Prostate gland (tissue), 2 donors: Measurements from ENCODE around the gene OR10A2. TPM values are rescaled to one million over a fixed set of nuclear protein-coding genes. Genes with fewer than 3 reads are reported as not detected.

Experiments
- DNase-seq: peaks from one replicate; pipeline ENCODE4 v3.0.0-alpha.2; 2019; ENCODE audit warnings: low spot score
- H3K27ac ChIP-seq, 2 donors: fragments of 200-600 bp; sonication (generic); 2 replicates each; pipeline ENCODE4 v1.5.1; 2017 to 2019
- H3K27me3 ChIP-seq: fragments of 200-600 bp; sonication (generic); replicated peaks from 2 replicates; pipeline ENCODE4 v1.5.1; 2019; ENCODE audit not compliant: insufficient read depth
- H3K36me3 ChIP-seq, 2 donors: fragments of 200-600 bp; sonication (generic); 1 replicate in 1 of 2; 2 replicates in 1 of 2; pipeline versions ENCODE4 v1.5.1 to v1.8.1; 2017 to 2019
- H3K4me1 ChIP-seq: fragments of 200-600 bp; sonication (generic); replicated peaks from 2 replicates; pipeline ENCODE4 v1.5.1; 2019
- H3K4me3 ChIP-seq, 2 donors: fragments of 200-600 bp; sonication (generic); 2 replicates each; pipeline ENCODE4 v1.5.1; 2017 to 2019
- H3K9me3 ChIP-seq: fragments of 200-600 bp; sonication (generic); 2 replicates; pipeline ENCODE4 v1.5.1; 2017
- CTCF ChIP-seq, 4 experiments: fragments of 200-600 bp in 2 of 4; fragments of 450-650 bp in 2 of 4; sonication (generic) in 2 of 4; IDR thresholded peaks; 1 replicate in 3 of 4; 2 replicates in 1 of 4; pipeline ENCODE4 v1.5.1; 2016 to 2019; ENCODE audit warnings: antibody characterized with exemption in 4 of 4, mild to moderate bottlenecking in 2 of 4, moderate library complexity in 2 of 4
- POLR2A ChIP-seq: fragments of 450-650 bp; IDR thresholded peaks from one replicate; pipeline ENCODE4 v1.6.1; 2016; ENCODE audit warnings: antibody characterized with exemption, mild to moderate bottlenecking
- POLR2AphosphoS5 ChIP-seq: sonication (generic); formaldehyde crosslinking; IDR thresholded peaks from one replicate; pipeline ENCODE4 v1.6.1; 2017; ENCODE audit warnings: antibody characterized with exemption
- whole genome bisulfite sequencing: methylation state at CpG from one replicate; pipeline ENCODE4 v1.1.5; 2018; 5-methylcytosine and 5-hydroxymethylcytosine counted together
- intact Hi-C: fragments of 100-400 bp; cut with DNase I; formaldehyde crosslinking; loops from one replicate; pipeline ENCODE4 v1.14.2; 2022
- total RNA-seq, 2 donors: library from RNA; depleted of rRNA; stranded (reverse); fragments of >200 nt; gene quantifications; one replicate each; pipeline ENCODE4 v1.1.0, GENCODE V29; 2016

The OR10A2 gene
- total RNA-seq, 2 donors from 2014 or later = not detected

- 28% methylated on average over 1 of the region's 1 CpG for WGBS
- DNase-seq = no peak
- H3K4me3 ChIP-seq = no peak overlapping the region
- no peaks in the 10 kb centered on the region for H3K36me3 ChIP-seq
- no peaks in the 10 kb centered on the region for H3K27me3 ChIP-seq
- no peak overlapping the region for H3K27ac ChIP-seq
- intact Hi-C loops = no loop called here
- TF ChIP-seq POLR2AphosphoS5 (no peak), CTCF (IDR thresholded peaks at IDR 0.05) (no peak), POLR2A (no peak)
- H3K4me1 ChIP-seq = no peaks in the 10 kb centered on the region
- H3K9me3 ChIP-seq = no peaks in the 10 kb centered on the region
Measured at GRCh38 chr11:6855971-6856541, 6.8 kb upstream of the OR10A2 start.

- no peak for DNase-seq
- Histone ChIP-seq H3K27me3 (no peaks in the 10 kb centered on the region), H3K36me3 (no peaks in the 10 kb centered on the region), H3K4me1 (no peaks in the 10 kb centered on the region), H3K9me3 (no peaks in the 10 kb centered on the region), H3K27ac (no peak overlapping the region), H3K4me3 (no peak overlapping the region)
- no peak for TF ChIP-seq CTCF (IDR thresholded peaks at IDR 0.05)
- no peak for TF ChIP-seq POLR2AphosphoS5
- TF ChIP-seq POLR2A = no peak
- 70% methylated on average over 3 of the region's 3 CpGs for WGBS
- intact Hi-C loops = no loop called here
Measured at GRCh38 chr11:6856871-6857270, 6.0 kb upstream of the OR10A2 start.

DNA sequence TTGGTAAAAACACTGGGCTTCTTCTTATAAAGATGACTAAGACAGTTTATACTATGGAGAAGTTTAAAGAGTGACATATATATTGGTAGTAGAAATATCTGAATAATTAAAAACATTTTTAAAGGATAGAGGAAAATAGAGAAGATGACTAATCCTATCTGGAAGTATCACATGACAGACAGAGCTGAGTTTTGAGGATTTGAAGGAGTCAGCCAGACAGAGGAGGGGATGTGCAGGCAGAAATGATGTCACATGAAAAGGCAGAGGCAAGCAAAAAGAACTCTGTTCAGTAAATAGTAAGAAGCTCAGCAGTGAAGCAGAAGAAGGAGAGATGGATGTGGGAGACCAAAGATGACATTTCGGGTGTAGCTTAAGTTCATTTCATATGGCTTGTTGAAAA, 1.6 kb downstream of the OR10A2 start:
- H3K36me3 ChIP-seq = no peaks in the 10 kb centered on the region
- 85% methylated on average over 1 of the region's 1 CpG for WGBS
- H3K4me3 ChIP-seq = no peak overlapping the region

DNA sequence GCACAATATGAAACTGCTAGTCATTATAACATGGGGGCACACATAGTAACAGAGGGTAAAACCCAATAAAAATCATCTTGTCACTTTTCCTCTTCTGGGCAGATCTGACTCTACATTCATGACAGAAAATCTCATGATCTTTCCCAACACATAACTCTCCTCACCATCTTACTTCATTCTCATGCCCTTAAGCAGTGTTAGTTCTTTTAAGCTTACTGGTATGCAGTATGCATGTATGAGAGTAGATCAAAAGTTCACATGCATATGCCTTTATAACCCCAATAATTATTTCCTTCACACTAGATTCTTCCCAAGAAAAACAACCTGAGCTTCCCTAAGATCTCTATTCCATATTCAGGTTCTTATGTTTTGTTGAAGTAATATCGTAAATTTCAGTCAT, 8.4 kb downstream of the OR10A2 start:
- Histone ChIP-seq H3K36me3 (no peaks in the 10 kb centered on the region), H3K4me3 (no peak overlapping the region), H3K9me3 (no peaks in the 10 kb centered on the region), H3K4me1 (no peaks in the 10 kb centered on the region), H3K27me3 (no peaks in the 10 kb centered on the region), H3K27ac (no peak overlapping the region)
- 91% methylated on average over 1 of the region's 1 CpG for WGBS
- DNase-seq = no peak
- intact Hi-C loops = no loop called here
- no peak for TF ChIP-seq POLR2AphosphoS5
- no peak for TF ChIP-seq CTCF (IDR thresholded peaks at IDR 0.05)
- no peak for TF ChIP-seq POLR2A

More for the DNA sequence above, 1.6 kb downstream of the OR10A2 start:
- Histone ChIP-seq H3K27me3 (no peaks in the 10 kb centered on the region), H3K27ac (no peak overlapping the region), H3K9me3 (no peaks in the 10 kb centered on the region), H3K4me1 (no peaks in the 10 kb centered on the region)
- DNase-seq = no peak
- intact Hi-C loops = no loop called here
- TF ChIP-seq POLR2AphosphoS5 = no peak
- no peak for TF ChIP-seq CTCF (IDR thresholded peaks at IDR 0.05)
- no peak for TF ChIP-seq POLR2A

- H3K27me3 ChIP-seq = no peaks in the 10 kb centered on the region
- DNase-seq = no peak
- 94% methylated on average over 2 of the region's 2 CpGs for WGBS
- H3K4me1 ChIP-seq = no peaks in the 10 kb centered on the region
- no peak overlapping the region for H3K4me3 ChIP-seq
- H3K36me3 ChIP-seq = no peaks in the 10 kb centered on the region
- no peak overlapping the region for H3K27ac ChIP-seq
- TF ChIP-seq CTCF (IDR thresholded peaks at IDR 0.05) = no peak
- no peak for TF ChIP-seq POLR2AphosphoS5
- no peak for TF ChIP-seq POLR2A
- intact Hi-C loops = no loop called here
- H3K9me3 ChIP-seq = no peaks in the 10 kb centered on the region
Measured at GRCh38 chr11:6875761-6876160, 12.9 kb downstream of the OR10A2 start.
